Superior temporal gyrus (tissue), 1 donor: ENCODE measurements around the gene SMAD6.
"Not testable (repeated sequence)": the region's sequence is repeated elsewhere in the genome, so short reads cannot be mapped to it uniquely, and the experiment has no call there.

Experiments used
- DNase-seq: peaks from one replicate; pipeline ENCODE4 v3.0.0-alpha.2; 2016; ENCODE audit errors: extremely low spot score

SMAD6 gene

DNA sequence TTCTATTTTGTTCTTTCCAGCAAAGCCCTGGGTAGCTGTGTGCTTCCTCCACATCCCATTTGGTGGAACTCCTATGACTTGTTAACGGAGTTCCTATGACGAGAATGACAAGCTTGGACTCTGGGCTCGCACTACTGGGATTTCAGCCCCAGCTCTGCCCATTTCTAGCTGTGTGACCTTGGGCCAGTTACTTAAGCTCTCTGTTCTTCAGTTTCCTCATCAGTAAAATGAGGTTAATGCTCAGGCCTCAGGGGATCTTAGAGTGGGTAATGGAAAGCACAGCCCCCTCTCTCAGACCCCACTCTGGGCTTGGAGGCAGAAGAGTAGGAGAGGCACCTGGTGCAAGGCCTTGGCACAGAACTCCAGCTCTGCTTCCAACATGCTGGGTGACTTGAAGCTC is 123.1 kb downstream of the SMAD6 start:
- DNase-seq, result no peak

DNA sequence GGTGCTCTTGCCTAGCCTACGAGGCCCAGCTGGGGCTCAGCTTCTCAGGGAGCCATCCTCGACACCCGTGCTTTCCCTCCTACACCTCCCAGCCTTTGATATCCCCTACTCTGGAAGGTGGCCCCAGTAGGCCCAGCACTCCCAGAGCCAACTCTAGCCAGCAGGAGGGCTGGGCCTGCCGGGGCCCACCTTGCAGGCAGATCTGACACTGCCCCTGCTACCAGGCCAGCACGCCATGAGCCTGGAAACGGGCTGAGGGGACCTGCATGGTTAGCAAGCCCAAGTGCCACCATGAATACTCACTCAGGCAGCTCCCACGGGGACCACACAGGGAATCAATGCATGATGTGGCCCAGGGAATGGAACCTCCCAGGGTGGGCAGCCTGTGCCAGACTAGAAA is 123.7 kb downstream of the SMAD6 start:
- DNase-seq, result no peak

- DNase-seq, result no peak
Observed at GRCh38 chr15:66826507-66826906, 124.5 kb downstream of the SMAD6 start.

- DNase-seq, result no peak
Observed at GRCh38 chr15:66827039-66827697, 125.1 kb downstream of the SMAD6 start.

GRCh38 chr15:66827698-66828055 is 125.6 kb downstream of the SMAD6 start:
- DNase-seq, result no peak

- not testable (repeated sequence) for DNase-seq
Observed at GRCh38 chr15:66828817-66829541, 126.9 kb downstream of the SMAD6 start.

DNA sequence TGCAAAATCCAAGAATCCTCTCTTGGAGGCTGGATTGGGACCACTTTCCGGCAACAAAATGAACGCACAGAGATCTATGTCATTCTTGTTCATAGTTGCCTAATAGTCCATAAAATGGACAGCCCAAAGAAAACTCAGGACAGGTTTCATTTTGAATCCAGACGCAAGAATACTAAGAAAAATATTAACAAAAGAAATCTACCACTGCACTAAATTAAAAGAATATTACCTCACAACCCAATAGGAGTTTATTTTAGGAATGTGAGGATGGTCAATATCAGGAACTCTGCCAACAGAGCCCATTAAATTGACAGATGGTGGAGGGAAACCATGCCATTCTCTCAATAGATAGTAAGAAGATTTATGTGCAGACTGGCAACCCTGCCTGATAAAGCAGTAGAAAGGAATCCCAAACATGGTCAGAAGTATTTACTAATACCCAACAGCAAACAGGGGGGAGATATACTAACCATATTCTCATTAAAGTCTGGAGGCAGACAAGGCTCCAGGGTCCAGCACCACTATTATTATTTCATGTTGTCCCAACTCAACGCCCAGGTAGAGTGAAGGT is 127.6 kb downstream of the SMAD6 start:
- no peak for DNase-seq

- no peak for DNase-seq
Observed at GRCh38 chr15:66830358-66830757, 128.3 kb downstream of the SMAD6 start.

GRCh38 chr15:66830823-66831222 is 128.8 kb downstream of the SMAD6 start:
- no peak for DNase-seq

GRCh38 chr15:66831289-66831688 is 129.3 kb downstream of the SMAD6 start:
- no peak for DNase-seq

GRCh38 chr15:66831801-66832390 is 129.9 kb downstream of the SMAD6 start:
- DNase-seq, result no peak
